GM21423 (cell line): Measurements from ENCODE around the gene RAP1GAP.

Experiments used
- ATAC-seq: cut with Tn5 transposase; IDR thresholded peaks from one replicate; pipeline ENCODE4 v1.9.1; 2021; ENCODE audit warnings: mild to moderate bottlenecking, moderate library complexity; ENCODE audit not compliant: unreplicated experiment

Gene RAP1GAP

GRCh38 chr1:21596174-21596573, 73.0 kb downstream of the RAP1GAP start:
- ATAC-seq: no peak

- no peak for ATAC-seq
Observed at GRCh38 chr1:21594935-21595897, 73.9 kb downstream of the RAP1GAP start.

GRCh38 chr1:21594501-21594900, 74.7 kb downstream of the RAP1GAP start:
- no peak for ATAC-seq

- ATAC-seq: no peak
Observed at GRCh38 chr1:21593231-21593630, 75.9 kb downstream of the RAP1GAP start.

GRCh38 chr1:21592086-21592865, 76.9 kb downstream of the RAP1GAP start:
- ATAC-seq: no peak

- ATAC-seq: no peak
Observed at GRCh38 chr1:21590934-21591333, 78.2 kb downstream of the RAP1GAP start.

- no peak for ATAC-seq
Observed at GRCh38 chr1:21590126-21590880, 78.9 kb downstream of the RAP1GAP start.

GRCh38 chr1:21589618-21590017, 79.5 kb downstream of the RAP1GAP start:
- ATAC-seq: no peak

- no peak for ATAC-seq
Observed at GRCh38 chr1:21587602-21587953, 81.6 kb downstream of the RAP1GAP start.

- ATAC-seq: no peak
Observed at GRCh38 chr1:21586846-21587601, 82.1 kb downstream of the RAP1GAP start.

- ATAC-seq: no peak
Observed at GRCh38 chr1:21586222-21586621, 82.9 kb downstream of the RAP1GAP start.

GRCh38 chr1:21585037-21585436, 84.1 kb downstream of the RAP1GAP start:
- no peak for ATAC-seq

- ATAC-seq: no peak
Observed at GRCh38 chr1:21584096-21584495, 85.1 kb downstream of the RAP1GAP start.

- ATAC-seq: no peak
Observed at GRCh38 chr1:21579791-21580190, 89.4 kb downstream of the RAP1GAP start.

GRCh38 chr1:21577933-21578332, 91.2 kb downstream of the RAP1GAP start:
- ATAC-seq: no peak

GRCh38 chr1:21577324-21577723, 91.8 kb downstream of the RAP1GAP start:
- ATAC-seq: no peak

- no peak for ATAC-seq
Observed at GRCh38 chr1:21576798-21577187, 92.4 kb downstream of the RAP1GAP start.

- no peak for ATAC-seq
Observed at GRCh38 chr1:21576031-21576797, 92.9 kb downstream of the RAP1GAP start.

- no peak for ATAC-seq
Observed at GRCh38 chr1:21575351-21575942, 93.7 kb downstream of the RAP1GAP start.
